Ovary (tissue), 9 donors: ENCODE results near the gene SYPL1. TPM values are rescaled to one million over a fixed set of nuclear protein-coding genes. Genes with fewer than 3 reads are reported as not detected.

ENCODE experiments used
- DNase-seq, 5 donors: peaks; one replicate each; pipeline ENCODE4 v3.0.0-alpha.2; 2019 to 2020
- H3K27ac ChIP-seq, 2 donors: fragments of 200-600 bp; one replicate each; pipeline versions ENCODE4 v1.5.1 to v1.8.0; 2019 to 2022
- H3K27me3 ChIP-seq: fragments of 200-600 bp; one replicate; pipeline ENCODE4 v1.8.0; 2022
- H3K36me3 ChIP-seq: fragments of 200-600 bp; sonication (generic); one replicate; pipeline ENCODE4 v1.5.1; 2019
- H3K4me1 ChIP-seq: one replicate; pipeline ENCODE4 v1.8.1; 2013; ENCODE audit warnings: mild to moderate bottlenecking, moderate library complexity; ENCODE audit not compliant: insufficient read depth
- H3K4me3 ChIP-seq: fragments of 200-600 bp; sonication (generic); one replicate; pipeline ENCODE4 v1.5.1; 2017
- H3K9me3 ChIP-seq, 2 donors: fragments of 200-600 bp in 1 of 2; sonication (generic) in 1 of 2; one replicate each; pipeline versions ENCODE4 v1.5.1 to v1.8.1; 2013 to 2019; ENCODE audit warnings: mild to moderate bottlenecking in 1 of 2, moderate library complexity in 1 of 2
- EP300 ChIP-seq: sonication (generic); formaldehyde crosslinking; IDR thresholded peaks from one replicate; pipeline ENCODE4 v1.6.1; 2017; ENCODE audit warnings: antibody characterized with exemption
- POLR2A ChIP-seq: fragments of 450-650 bp; IDR thresholded peaks from one replicate; pipeline ENCODE4 v1.6.1; 2017; ENCODE audit warnings: antibody characterized with exemption, mild to moderate bottlenecking, moderate library complexity
- WGBS, 3 donors: extraction: QIAGEN DNeasy Blood & Tissue Kit in 1 of 3; methylation state at CpG; one replicate each; pipeline versions ENCODE4 v1.1.5 to v1.1.7; 2013 to 2017; 5-methylcytosine and 5-hydroxymethylcytosine counted together
- intact Hi-C, 4 donors: fragments of 100-400 bp; cut with DNase I; formaldehyde crosslinking; loops; one replicate each; pipeline versions ENCODE4 v1.11.0 to v1.15.1; 2022 to 2023
- polyA plus RNA-seq, 2 donors: library from polyadenylated mRNA; stranded (reverse); fragments of 200-250 nt in 1 of 2; fragments of 350-450 nt in 1 of 2; fragmentation: Illumina TruSeq in 1 of 2; extraction: RNeasy Lipid Tissue Mini Kit (QIAGEN cat#74804) in 1 of 2; gene quantifications; one replicate each; pipeline ENCODE4 v1.2.3, GENCODE V29; 2013 to 2014
- total RNA-seq, 7 donors: library from RNA; depleted of rRNA in 2 of 7; stranded (reverse); fragments of >200 nt in 2 of 7; fragmentation: NEBNext Ultra II Directional in 3 of 7; extraction: Animal tissue kit (Norgen Biotek cat#: 25700) in 3 of 7; gene quantifications; one replicate each; pipeline versions ENCODE4 v1.1.0 to v1.2.4, GENCODE V29; 2016 to 2023
- TF ChIP-seq, protein P1 (sequence below), 3 donors: fragments of 450-650 bp in 2 of 3; fragments of 200-600 bp in 1 of 3; IDR thresholded peaks; one replicate each; pipeline versions ENCODE4 v1.5.1 to v1.8.0; 2016 to 2022; ENCODE audit warnings: antibody characterized with exemption in 3 of 3, mild to moderate bottlenecking in 1 of 3
- donor health status: DM: no; HTN: no; CAD: no; lungs with moderate emphysema.
- donor health status: DM: no; HTN: no; CAD: no.
- donor health status: Bipolar disorder and iron deficiency.
- donor health status: DM: yes; HTN: yes; CAD: no.
- donor health status: DM: no; HTN: no; CAD: no.
- donor health status: DM: yes; HTN: yes; CAD: no.

The SYPL1 gene
- total and polyA plus RNA-seq, 9 donors: 71.5 to 127 (median 83.5) TPM

DNA sequence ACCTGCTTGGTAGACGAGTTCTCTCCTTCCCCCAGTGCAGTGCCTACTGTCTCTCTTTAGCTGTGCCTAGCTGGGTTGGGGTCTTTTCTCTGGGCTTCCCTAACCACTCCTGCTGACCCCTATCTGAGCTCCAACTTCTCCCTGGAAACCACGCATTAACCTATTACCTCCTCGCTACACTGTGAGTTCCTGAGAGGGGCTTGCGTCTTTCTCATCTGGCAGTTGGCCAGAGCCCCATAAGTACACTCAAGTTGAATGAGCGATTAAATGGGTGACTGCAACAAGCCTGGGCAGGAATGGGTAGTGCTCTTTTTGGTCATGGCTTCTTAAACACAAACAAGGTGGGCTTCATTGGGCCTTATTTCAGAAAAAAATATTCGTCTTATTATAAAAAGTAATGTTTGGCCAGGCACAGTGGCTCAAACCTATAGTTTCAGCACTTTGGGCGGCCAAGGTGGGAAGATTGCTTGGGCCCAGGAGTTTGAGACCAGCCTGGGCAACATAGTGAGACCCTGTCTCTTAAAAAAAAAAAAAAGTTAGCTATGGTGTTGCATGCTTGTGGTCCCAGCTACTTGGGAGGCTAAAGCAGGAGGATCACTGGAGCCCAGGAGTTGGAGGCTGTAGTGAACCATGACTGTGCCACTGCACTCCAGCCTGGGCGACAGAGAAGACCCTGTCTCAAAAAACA lies 41.4 kb downstream of the SYPL1 start:
- Histone ChIP-seq H3K4me3 (no peak overlapping the region), H3K4me1 (peaks cover 3% of the 10 kb centered on the region), H3K27me3 (no peaks in the 10 kb centered on the region), H3K9me3 (no peaks in the 10 kb centered on the region), H3K27ac (no peak overlapping the region), H3K36me3 (no peaks in the 10 kb centered on the region)
- TF ChIP-seq EP300 (no peak), POLR2A (no peak)
- TF ChIP-seq, protein P1, sequence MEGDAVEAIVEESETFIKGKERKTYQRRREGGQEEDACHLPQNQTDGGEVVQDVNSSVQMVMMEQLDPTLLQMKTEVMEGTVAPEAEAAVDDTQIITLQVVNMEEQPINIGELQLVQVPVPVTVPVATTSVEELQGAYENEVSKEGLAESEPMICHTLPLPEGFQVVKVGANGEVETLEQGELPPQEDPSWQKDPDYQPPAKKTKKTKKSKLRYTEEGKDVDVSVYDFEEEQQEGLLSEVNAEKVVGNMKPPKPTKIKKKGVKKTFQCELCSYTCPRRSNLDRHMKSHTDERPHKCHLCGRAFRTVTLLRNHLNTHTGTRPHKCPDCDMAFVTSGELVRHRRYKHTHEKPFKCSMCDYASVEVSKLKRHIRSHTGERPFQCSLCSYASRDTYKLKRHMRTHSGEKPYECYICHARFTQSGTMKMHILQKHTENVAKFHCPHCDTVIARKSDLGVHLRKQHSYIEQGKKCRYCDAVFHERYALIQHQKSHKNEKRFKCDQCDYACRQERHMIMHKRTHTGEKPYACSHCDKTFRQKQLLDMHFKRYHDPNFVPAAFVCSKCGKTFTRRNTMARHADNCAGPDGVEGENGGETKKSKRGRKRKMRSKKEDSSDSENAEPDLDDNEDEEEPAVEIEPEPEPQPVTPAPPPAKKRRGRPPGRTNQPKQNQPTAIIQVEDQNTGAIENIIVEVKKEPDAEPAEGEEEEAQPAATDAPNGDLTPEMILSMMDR (IDR thresholded peaks at IDR 0.05): no peak
- 92 to 97% (median 93%) methylated on average over 8 of the region's 8 CpGs for WGBS, 3 donors
- intact Hi-C loops: no loop called here
- DNase-seq: no peak

DNA sequence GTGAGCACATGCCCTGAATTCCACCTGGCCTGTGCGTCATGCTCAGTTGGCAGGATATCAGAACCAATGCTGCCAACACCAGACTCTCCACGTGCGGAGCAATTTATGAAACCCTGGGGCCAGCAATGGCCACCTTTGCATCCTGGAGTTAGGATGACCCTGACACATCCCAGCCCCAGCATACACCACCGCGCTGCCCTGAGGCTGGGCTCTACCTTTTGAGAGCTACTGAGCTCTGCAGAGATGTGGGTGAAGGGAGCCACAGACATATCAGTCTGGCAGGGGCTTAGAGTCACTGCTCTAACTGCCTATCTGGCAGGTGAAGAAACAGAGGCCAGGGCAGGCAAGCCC lies 41.9 kb downstream of the SYPL1 start:
- Histone ChIP-seq H3K27me3 (no peaks in the 10 kb centered on the region), H3K36me3 (no peaks in the 10 kb centered on the region), H3K9me3 (no peaks in the 10 kb centered on the region), H3K4me1 (peaks cover 6% of the 10 kb centered on the region), H3K4me3 (no peak overlapping the region), H3K27ac (no peak overlapping the region)
- DNase-seq: no peak
- TF ChIP-seq, protein P1 (IDR thresholded peaks at IDR 0.05): no peak
- no peak for TF ChIP-seq POLR2A
- TF ChIP-seq EP300: no peak
- intact Hi-C loops: no loop called here
- WGBS, 3 donors: 91 to 94% (median 92%) methylated on average over 5 of the region's 5 CpGs

DNA sequence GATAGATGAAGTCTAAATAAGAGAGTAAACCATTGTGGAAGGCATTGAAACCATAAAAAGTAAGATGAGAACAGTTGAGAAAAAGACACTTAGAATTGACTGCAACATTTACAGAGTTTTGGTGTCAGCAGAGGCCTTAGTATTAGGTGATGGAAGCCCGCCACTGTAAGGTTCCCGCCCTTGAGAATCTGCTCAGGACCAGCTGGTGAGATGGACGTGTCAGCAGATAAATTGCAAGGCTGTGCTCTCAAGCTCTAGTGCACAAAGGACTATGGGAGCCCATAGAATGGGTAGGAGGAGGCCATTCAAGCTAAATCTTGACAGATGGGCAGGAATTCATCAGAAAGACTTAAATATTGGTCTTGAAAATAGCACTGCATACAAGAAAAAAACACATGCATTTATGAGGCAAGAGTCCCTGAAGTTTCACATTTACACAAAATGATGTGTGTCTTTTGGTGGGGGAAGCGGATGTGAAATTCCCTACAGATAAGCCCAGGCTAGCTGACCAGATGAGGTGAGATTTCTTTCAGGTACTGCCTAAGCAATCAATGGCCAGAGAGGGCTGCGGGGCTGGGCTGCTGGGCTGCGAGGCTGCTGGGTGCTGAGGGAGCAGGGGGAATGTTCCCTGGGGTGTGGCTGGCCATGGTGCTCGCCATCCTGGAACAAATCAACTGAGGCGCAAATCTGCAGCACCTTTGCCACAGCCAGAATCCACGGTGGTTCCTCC lies 42.5 kb downstream of the SYPL1 start:
- Histone ChIP-seq H3K36me3 (no peaks in the 10 kb centered on the region), H3K4me1 (peaks cover 9% of the 10 kb centered on the region), H3K4me3 (no peak overlapping the region), H3K27ac (no peak overlapping the region), H3K27me3 (no peaks in the 10 kb centered on the region), H3K9me3 (no peaks in the 10 kb centered on the region)
- intact Hi-C loops: loop anchor here in 1 of 4 donors (5.0 kb wide), 1 partner anchor 38 kb away; no protein-coding TSS in a partner anchor
- no peak for DNase-seq
- TF ChIP-seq POLR2A: no peak
- no peak for TF ChIP-seq EP300
- TF ChIP-seq, protein P1 (IDR thresholded peaks at IDR 0.05): no peak
- 88 to 93% (median 90%) methylated on average over 9 of the region's 9 CpGs for WGBS, 3 donors

DNA sequence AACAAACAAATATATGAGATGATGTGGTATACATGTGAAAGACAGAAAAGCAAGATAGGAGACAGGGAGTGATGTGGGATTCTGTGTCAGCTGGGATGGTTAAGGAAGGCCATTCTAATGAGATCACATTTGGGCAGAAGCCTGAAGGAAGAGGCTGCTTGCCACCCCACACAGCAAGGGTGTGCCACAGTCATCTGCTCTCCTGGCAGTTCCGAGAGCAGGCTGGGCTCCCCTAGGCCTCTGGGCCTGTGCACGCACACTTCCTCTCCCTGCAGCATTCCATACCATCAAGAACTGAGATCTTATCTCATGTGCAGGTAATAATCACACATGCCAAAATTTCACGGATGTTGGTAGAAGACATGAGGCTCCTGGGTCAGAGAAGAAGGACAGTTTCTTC lies 43.1 kb downstream of the SYPL1 start:
- Histone ChIP-seq H3K36me3 (no peaks in the 10 kb centered on the region), H3K27ac (no peak overlapping the region), H3K27me3 (no peaks in the 10 kb centered on the region), H3K4me3 (no peak overlapping the region), H3K4me1 (peaks cover 15% of the 10 kb centered on the region), H3K9me3 (no peaks in the 10 kb centered on the region)
- 79 to 94% (median 90%) methylated on average over 3 of the region's 3 CpGs for WGBS, 3 donors
- intact Hi-C loops: loop anchor here in 1 of 4 donors (5.0 kb wide), 1 partner anchor 38 kb away; no protein-coding TSS in a partner anchor
- no peak for DNase-seq
- TF ChIP-seq, protein P1 (IDR thresholded peaks at IDR 0.05): no peak
